H7 (cell line): ENCODE data around the gene RPS5. TPM values are rescaled to one million over a fixed set of nuclear protein-coding genes. Genes with fewer than 3 reads are reported as not detected.

ENCODE experiments used
- DNase-seq: peaks from one replicate; pipeline ENCODE4 v3.0.0; 2012
- H3K27me3 ChIP-seq: 2 replicates; pipeline ENCODE4 v1.6.0; 2011; ENCODE audit warnings: mild to moderate bottlenecking, low read length; ENCODE audit not compliant: control insufficient read depth, insufficient read depth
- H3K36me3 ChIP-seq: replicated peaks from 2 replicates; pipeline ENCODE4 v1.5.1; 2011; ENCODE audit warnings: low read length; ENCODE audit not compliant: control insufficient read depth, insufficient read depth
- H3K4me3 ChIP-seq: 2 replicates; pipeline ENCODE4 v1.5.1; 2011; ENCODE audit warnings: low read depth, mild to moderate bottlenecking, control low read depth, low read length, moderate library complexity; ENCODE audit not compliant: insufficient read depth
- total RNA-seq: library from RNA; depleted of rRNA; stranded (reverse); fragments of >200 nt; shearing (Covaris generic); gene quantifications from 2 replicates; pipeline ENCODE4 v1.2.3, GENCODE V29; 2014

The RPS5 gene
- total RNA-seq, 1 experiment from 2014 or later, result 2,937 TPM

GRCh38 chr19:58353717-58354477 is 33.2 kb upstream of the RPS5 start:
- H3K27me3 ChIP-seq, result no peaks in the 10 kb centered on the region
- no peak overlapping the region for H3K4me3 ChIP-seq

GRCh38 chr19:58354478-58355030 is 32.5 kb upstream of the RPS5 start:
- Histone ChIP-seq H3K27me3 (no peaks in the 10 kb centered on the region), H3K4me3 (no peak overlapping the region), H3K36me3 (no peaks in the 10 kb centered on the region)
- no peak for DNase-seq

More at GRCh38 chr19:58353717-58354477, 33.2 kb upstream of the RPS5 start:
- peak; percentile 44 for DNase-seq
- no peaks in the 10 kb centered on the region for H3K36me3 ChIP-seq

- DNase-seq, result no peak
- Histone ChIP-seq H3K4me3 (no peak overlapping the region), H3K27me3 (no peaks in the 10 kb centered on the region), H3K36me3 (no peaks in the 10 kb centered on the region)
Measured at GRCh38 chr19:58355215-58355796, 31.8 kb upstream of the RPS5 start.

- Histone ChIP-seq H3K4me3 (no peak overlapping the region), H3K27me3 (no peaks in the 10 kb centered on the region), H3K36me3 (no peaks in the 10 kb centered on the region)
- peak; percentile 59 for DNase-seq
Measured at GRCh38 chr19:58355908-58356765, 30.9 kb upstream of the RPS5 start.

GRCh38 chr19:58356766-58357480 is 30.1 kb upstream of the RPS5 start:
- Histone ChIP-seq H3K36me3 (no peaks in the 10 kb centered on the region), H3K27me3 (no peaks in the 10 kb centered on the region), H3K4me3 (no peak overlapping the region)
- DNase-seq, result peak; percentile 71

GRCh38 chr19:58357481-58358145 is 29.5 kb upstream of the RPS5 start:
- no peak overlapping the region for H3K4me3 ChIP-seq
- H3K27me3 ChIP-seq, result no peaks in the 10 kb centered on the region
- H3K36me3 ChIP-seq, result no peaks in the 10 kb centered on the region
- DNase-seq, result peak; percentile 75

- Histone ChIP-seq H3K4me3 (peak overlapping the region; percentile 83), H3K27me3 (no peaks in the 10 kb centered on the region), H3K36me3 (no peaks in the 10 kb centered on the region)
- DNase-seq, result peak; percentile 90
Measured at GRCh38 chr19:58361900-58362271, 25.2 kb upstream of the RPS5 start.

GRCh38 chr19:58362272-58362994 is 24.6 kb upstream of the RPS5 start, which contains the start of gene ZNF497:
Gene ZNF497, minus strand, starts transcription at chr19:58362751. Its CDS starts 5,116 bp downstream, at chr19:58357635.
- peak; percentile 100 for DNase-seq
- Histone ChIP-seq H3K4me3 (peak within 1 kb of the TSS; percentile 83), H3K36me3 (no peaks in the 10 kb centered on the region), H3K27me3 (no peaks in the 10 kb centered on the region)

GRCh38 chr19:58364146-58364545 is 22.9 kb upstream of the RPS5 start:
- H3K36me3 ChIP-seq, result no peaks in the 10 kb centered on the region
- no peak for DNase-seq
- H3K4me3 ChIP-seq, result no peak overlapping the region
- H3K27me3 ChIP-seq, result no peaks in the 10 kb centered on the region

GRCh38 chr19:58366585-58367430 is 20.3 kb upstream of the RPS5 start:
- no peaks in the 10 kb centered on the region for H3K36me3 ChIP-seq
- no peaks in the 10 kb centered on the region for H3K27me3 ChIP-seq
- no peak overlapping the region for H3K4me3 ChIP-seq
- peak; percentile 29 for DNase-seq

- no peak overlapping the region for H3K4me3 ChIP-seq
- no peaks in the 10 kb centered on the region for H3K36me3 ChIP-seq
- peak; percentile 58 for DNase-seq
- no peaks in the 10 kb centered on the region for H3K27me3 ChIP-seq
Measured at GRCh38 chr19:58367698-58368454, 19.2 kb upstream of the RPS5 start.
